A673 (cell line): ENCODE data around the gene TMEM131L. TPM values are rescaled to one million over a fixed set of nuclear protein-coding genes. Genes with fewer than 3 reads are reported as not detected.

Experiments
- BruUV-seq: library from RNA; stranded (reverse); fragments of 400-500 nt; replicated peaks from 2 replicates; lab custom pipeline; 2021; lab: Mats Ljungman, UMichigan
- CTCF ChIA-PET: fragments of 300-600 bp; sonication (Branson Sonifier 250); formaldehyde crosslinking; loops from one replicate; lab custom pipeline; 2022; ENCODE audit warnings: antibody characterized with exemption; lab: Charles Lee
- POLR2A ChIA-PET: fragments of 300-600 bp; sonication (Branson Sonifier 250); formaldehyde crosslinking; loops from one replicate; lab custom pipeline; 2022; ENCODE audit warnings: antibody characterized with exemption; ENCODE audit not compliant: low non-redundant PET; lab: Charles Lee
- DNase-seq: peaks from one replicate; pipeline ENCODE4 v3.0.0-alpha.2; 2015; ENCODE audit warnings: low spot score
- H3K27ac ChIP-seq: fragments of 200-600 bp; sonication (generic); 2 replicates; pipeline ENCODE4 v1.5.1; 2016; ENCODE audit warnings: mixed run types, low read depth, mild to moderate bottlenecking, mixed read lengths, antibody characterized with exemption, low read length; ENCODE audit not compliant: poor library complexity, severe bottlenecking
- H3K27me3 ChIP-seq: fragments of 200-600 bp; sonication (generic); replicated peaks from 2 replicates; pipeline ENCODE4 v1.6.1; 2017; ENCODE audit warnings: mixed run types, low read depth, mild to moderate bottlenecking, mixed read lengths, antibody characterized with exemption, low read length; ENCODE audit not compliant: insufficient read depth, poor library complexity
- H3K36me3 ChIP-seq: fragments of 200-600 bp; sonication (generic); 2 replicates; pipeline ENCODE4 v1.6.1; 2016; ENCODE audit warnings: mixed run types, mild to moderate bottlenecking, mixed read lengths, antibody characterized with exemption, low read length; ENCODE audit not compliant: insufficient read depth, poor library complexity, severe bottlenecking
- H3K4me1 ChIP-seq: fragments of 200-600 bp; sonication (generic); 2 replicates; pipeline ENCODE4 v1.6.1; 2017; ENCODE audit warnings: mixed run types, mild to moderate bottlenecking, mixed read lengths, antibody characterized with exemption, low read length; ENCODE audit not compliant: insufficient read depth, poor library complexity, severe bottlenecking
- H3K4me3 ChIP-seq: fragments of 200-600 bp; sonication (generic); 2 replicates; pipeline ENCODE4 v1.5.1; 2016; ENCODE audit warnings: low read depth, mixed run types, mild to moderate bottlenecking, mixed read lengths, low read length; ENCODE audit not compliant: poor library complexity, severe bottlenecking
- H3K9me3 ChIP-seq: fragments of 200-600 bp; sonication (generic); 2 replicates; pipeline ENCODE4 v1.6.1; 2016; ENCODE audit warnings: mixed run types, low read depth, mild to moderate bottlenecking, mixed read lengths, antibody characterized with exemption, low read length; ENCODE audit not compliant: poor library complexity, severe bottlenecking
- CTCF ChIP-seq: fragments of 300-800, 200-600 bp; sonication (generic); conservative IDR thresholded peaks from 2 replicates; pipeline ENCODE4 v1.5.1; 2017; ENCODE audit warnings: low read depth, mild to moderate bottlenecking, antibody characterized with exemption, low read length, moderate library complexity, mixed read lengths
- EZH2 ChIP-seq: fragments of 200-600 bp; sonication (generic); IDR thresholded peaks from 2 replicates; pipeline ENCODE4 v1.6.1; 2017; ENCODE audit warnings: borderline replicate concordance, low read depth, mild to moderate bottlenecking, mixed read lengths, antibody characterized with exemption, low read length; ENCODE audit not compliant: poor library complexity, severe bottlenecking
- intact Hi-C: fragments of 100-400 bp; cut with micrococcal nuclease; formaldehyde crosslinking; loops from one replicate; pipeline ENCODE4 v1.10.0; 2022; ENCODE audit not compliant: unreplicated experiment
- total RNA-seq: library from RNA; stranded (reverse); gene quantifications from 2 replicates; pipeline ENCODE4 v1.2.3, GENCODE V29; 2021

The TMEM131L gene
- total RNA-seq, 1 experiment from 2014 or later: 18.4 TPM

DNA sequence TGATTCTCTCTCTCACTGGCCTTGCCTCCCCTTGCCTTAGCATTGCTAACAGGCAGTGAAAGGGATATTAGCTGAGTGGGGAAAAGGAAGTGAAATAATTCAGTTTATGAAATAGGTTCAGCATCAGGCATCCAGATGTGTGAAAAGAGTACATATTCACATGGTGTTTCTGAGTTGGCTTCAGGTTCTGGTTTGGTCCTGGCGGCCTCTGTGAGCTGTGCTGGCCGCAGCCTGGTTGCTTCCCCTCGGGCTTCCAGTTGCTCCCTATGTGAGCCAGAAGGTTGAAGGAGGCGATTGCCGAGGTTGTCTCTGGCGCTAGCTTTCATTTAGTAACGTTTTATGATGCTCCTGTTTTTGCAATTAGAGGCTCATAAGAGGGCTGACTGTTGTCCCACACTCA lies 118.9 kb downstream of the TMEM131L start:
- H3K36me3 ChIP-seq: peaks cover 11% of the 10 kb centered on the region
- no peak overlapping the region for H3K4me3 ChIP-seq
- intact Hi-C loops: no loop called here
- POLR2A ChIA-PET: no interaction called here
- DNase-seq: no peak
- TF ChIP-seq EZH2 (no peak), CTCF (no peak)
- CTCF ChIA-PET: no interaction called here
- no peak overlapping the region for H3K27ac ChIP-seq
- H3K4me1 ChIP-seq: no peaks in the 10 kb centered on the region
- no peaks in the 10 kb centered on the region for H3K27me3 ChIP-seq
- no peaks in the 10 kb centered on the region for H3K9me3 ChIP-seq
- no TSS peak for BruUV-seq

- H3K36me3 ChIP-seq: peaks cover 19% of the 10 kb centered on the region
- TF ChIP-seq EZH2: no peak
- CTCF ChIA-PET: no interaction called here
- DNase-seq: no peak
- H3K27ac ChIP-seq: no peak overlapping the region
- no peaks in the 10 kb centered on the region for H3K9me3 ChIP-seq
- H3K27me3 ChIP-seq: no peaks in the 10 kb centered on the region
- POLR2A ChIA-PET: no interaction called here
- no TSS peak for BruUV-seq
- H3K4me1 ChIP-seq: no peaks in the 10 kb centered on the region
- H3K4me3 ChIP-seq: no peak overlapping the region
- intact Hi-C loops: no loop called here
These were observed 123.8 kb downstream of the TMEM131L start for GRCh38 chr4:153589703-153590595.

DNA sequence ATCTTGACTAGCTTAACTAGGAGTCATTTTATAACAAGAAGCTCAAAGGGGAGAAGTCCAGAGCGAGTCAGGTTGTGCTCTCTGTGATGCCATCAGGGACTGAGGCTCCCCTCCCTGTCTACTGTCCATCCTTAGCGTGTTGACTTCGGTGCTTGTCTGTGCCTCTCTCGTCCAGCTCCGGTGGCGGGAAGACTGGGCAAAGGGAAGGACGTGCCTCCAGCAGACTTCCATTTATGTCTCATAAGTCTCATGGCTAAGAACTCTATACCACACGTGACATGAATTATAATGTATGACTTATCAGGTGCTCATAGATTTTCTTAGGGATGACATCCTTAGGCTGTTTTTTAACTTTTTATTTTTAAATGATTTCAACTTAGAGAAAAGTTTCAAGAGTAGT lies 125.3 kb downstream of the TMEM131L start:
- H3K36me3 ChIP-seq: peaks cover 17% of the 10 kb centered on the region

More for the DNA sequence above, 125.3 kb downstream of the TMEM131L start:
- Histone ChIP-seq H3K4me1 (no peaks in the 10 kb centered on the region), H3K4me3 (no peak overlapping the region), H3K27me3 (no peaks in the 10 kb centered on the region), H3K9me3 (no peaks in the 10 kb centered on the region), H3K27ac (no peak overlapping the region)
- no TSS peak for BruUV-seq
- ChIA-PET POLR2A (no interaction called here), CTCF (no interaction called here)
- DNase-seq: no peak
- TF ChIP-seq CTCF (no peak), EZH2 (no peak)
- intact Hi-C loops: no loop called here
